Islet of Langerhans (tissue), 1 donor: ENCODE data around the gene CTAGE8.
"Not testable (repeated sequence)": the region's sequence is repeated elsewhere in the genome, so short reads cannot be mapped to it uniquely, and the experiment has no call there.

Experiments used
- FAIRE-seq: peaks from one replicate; lab custom pipeline; 2011; peaks lifted over from hg19 to GRCh38; lab: Jason Lieb, UNC

Gene CTAGE8, protein sequence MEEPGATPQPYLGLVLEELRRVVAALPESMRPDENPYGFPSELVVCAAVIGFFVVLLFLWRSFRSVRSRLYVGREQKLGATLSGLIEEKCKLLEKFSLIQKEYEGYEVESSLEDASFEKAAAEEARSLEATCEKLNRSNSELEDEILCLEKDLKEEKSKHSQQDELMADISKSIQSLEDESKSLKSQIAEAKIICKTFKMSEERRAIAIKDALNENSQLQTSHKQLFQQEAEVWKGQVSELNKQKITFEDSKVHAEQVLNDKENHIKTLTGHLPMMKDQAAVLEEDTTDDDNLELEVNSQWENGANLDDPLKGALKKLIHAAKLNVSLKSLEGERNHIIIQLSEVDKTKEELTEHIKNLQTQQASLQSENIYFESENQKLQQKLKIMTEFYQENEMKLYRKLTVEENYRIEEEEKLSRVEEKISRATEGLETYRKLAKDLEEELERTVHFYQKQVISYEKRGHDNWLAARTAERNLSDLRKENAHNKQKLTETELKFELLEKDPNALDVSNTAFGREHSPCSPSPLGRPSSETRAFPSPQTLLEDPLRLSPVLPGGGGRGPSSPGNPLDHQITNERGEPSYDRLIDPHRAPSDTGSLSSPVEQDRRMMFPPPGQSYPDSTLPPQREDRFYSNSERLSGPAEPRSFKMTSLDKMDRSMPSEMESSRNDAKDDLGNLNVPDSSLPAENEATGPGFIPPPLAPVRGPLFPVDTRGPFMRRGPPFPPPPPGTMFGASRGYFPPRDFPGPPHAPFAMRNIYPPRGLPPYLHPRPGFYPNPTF

DNA sequence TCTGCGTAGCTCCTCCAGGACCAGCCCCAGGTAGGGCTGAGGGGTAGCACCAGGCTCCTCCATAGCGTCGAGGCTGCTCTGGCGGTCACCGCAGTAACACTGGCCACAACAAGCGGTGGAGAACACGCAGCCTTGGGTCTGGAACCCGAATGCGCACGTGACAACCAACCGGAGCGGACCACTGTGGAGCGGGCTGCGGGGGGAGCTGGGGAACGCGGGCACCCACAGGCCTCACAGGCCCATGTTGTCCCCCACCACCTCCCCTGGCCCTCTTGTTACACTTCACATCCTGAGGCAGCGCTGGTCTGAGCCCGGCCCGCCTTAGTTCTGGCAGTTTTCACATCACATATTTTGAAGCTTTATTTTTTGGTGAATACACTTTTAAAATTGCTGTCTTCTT lies at the start of gene CTAGE8:
Gene CTAGE8 (minus strand): TSS at position 101 of the 400 bp plus-strand sequence. CDS start 38 bp downstream, at position 63.
- not testable (repeated sequence) for FAIRE-seq

DNA sequence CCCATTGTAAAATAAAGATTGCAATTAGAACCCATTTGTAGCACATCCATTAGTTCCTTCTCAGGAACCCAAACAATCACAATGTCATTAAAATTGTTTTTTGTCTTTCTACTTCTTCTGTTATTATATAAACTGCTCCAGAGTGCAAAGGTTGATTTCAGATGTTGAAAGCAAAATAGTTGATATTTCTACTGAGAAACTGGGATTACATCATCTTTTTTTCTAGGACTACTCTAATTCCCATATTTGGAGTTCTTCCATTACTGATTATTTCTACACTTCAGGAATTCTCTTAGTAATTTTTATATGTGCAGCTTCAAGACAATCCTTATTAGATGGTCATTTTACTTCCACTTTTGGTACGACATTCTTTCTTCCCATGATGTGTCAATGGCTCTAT lies 48.4 kb upstream of the CTAGE8 start:
- not testable (repeated sequence) for FAIRE-seq

DNA sequence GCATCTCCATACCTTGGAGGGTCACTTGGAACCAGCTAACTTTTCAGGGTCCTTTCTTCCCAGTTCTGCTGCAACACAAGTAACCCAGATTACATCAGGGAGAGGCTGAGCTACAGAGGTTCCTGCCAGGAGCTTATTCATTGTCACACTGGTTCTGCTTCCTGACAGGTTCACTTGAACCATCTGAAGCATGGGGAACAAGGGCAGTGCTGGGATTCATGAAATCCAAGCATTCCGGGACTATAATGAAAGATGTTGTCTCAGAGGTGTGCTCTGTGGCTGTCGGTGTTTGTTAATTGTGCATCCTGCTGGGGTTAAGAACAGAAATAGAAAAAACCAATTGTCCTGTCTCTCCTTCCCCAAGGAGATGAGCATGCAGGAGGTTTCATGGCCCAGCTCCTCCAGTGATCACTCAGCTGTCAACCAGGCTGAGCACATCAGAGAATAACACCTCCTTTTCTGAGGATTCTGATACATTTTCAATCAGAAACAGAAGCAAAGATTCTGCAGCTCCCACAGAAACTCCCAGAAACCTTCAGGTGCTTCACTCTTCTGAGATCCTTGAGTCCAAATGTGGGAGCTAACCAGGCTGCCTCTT lies 42.9 kb upstream of the CTAGE8 start, which contains the start of gene OR2A1:
Gene OR2A1 (plus strand): TSS at position 548 of the 598 bp plus-strand sequence. CDS start 5,706 bp downstream, outside the sequence.
- not testable (repeated sequence) for FAIRE-seq

DNA sequence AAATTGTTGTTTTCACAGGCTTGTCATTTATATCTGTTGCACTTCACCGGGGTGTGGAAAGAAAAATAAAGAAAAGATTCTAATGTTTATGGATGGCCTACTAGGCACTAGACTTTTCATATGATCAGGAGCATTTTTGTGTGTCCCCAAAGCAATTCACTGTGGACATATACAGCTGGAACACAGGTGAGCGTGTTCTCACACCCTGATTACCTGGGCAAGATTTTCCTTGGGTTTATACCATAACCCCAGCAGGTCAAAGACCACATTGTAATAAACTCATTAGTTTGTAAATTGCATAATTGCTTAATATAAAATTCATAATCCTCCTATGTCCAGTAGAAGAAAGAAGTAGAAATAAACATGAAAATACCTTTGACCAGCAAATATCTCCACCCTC lies 42.1 kb upstream of the CTAGE8 start:
- FAIRE-seq: not testable (repeated sequence)

DNA sequence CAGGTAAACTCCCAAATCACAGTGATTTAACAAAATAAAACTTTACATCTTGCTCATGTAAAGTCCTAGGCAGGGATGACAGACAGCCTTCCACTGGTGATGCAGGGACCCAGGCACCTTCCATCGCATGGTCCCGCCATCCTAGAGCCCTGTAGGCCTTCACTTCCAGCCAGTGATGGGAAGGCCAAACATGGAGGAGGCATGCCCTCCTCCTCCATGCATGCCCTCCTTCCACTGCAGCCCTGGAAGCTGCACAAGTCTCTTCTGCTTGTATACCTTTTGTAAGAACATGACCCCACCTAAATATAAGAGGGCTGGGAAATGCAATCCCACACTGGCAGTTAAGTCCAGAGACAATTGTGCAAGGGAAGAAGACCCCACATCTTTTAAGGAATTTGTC lies 40.6 kb upstream of the CTAGE8 start:
- not testable (repeated sequence) for FAIRE-seq

DNA sequence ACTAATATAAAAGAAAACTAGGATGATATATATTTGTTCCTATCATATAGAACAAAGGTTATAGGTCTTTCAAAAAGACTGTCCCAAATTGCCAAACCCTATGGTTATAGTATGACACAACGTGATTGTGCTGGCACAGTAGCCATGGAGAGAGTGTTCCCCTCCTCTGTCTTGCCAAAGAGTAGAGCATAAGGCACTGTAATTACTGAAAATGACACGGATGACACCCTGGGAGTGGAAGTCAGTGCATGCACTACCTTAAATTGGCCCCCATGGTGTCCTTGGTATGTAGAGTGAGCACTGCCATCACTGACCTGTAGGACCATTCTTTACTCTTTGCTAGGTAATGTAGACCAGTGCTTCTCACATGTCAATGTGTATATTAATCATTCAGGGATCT lies 36.1 kb upstream of the CTAGE8 start:
- FAIRE-seq: not testable (repeated sequence)

DNA sequence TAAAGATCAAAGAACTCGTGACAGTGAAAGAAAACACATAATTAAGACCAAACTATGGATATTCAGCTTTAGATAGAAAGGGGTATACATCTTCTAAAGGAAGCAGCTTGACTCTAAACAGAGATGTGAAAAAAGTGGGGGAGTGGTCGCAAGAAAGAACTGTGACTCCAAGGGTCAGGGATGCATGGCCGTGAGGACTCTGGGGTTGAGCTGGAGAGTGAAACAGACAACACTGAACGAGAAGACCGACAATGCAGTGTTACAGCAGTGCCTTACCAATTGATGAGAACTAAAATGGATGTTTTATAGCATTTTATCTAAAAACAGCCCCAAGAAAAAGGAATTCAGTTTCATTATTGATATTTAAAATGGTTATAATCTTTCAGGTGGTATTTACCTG lies 34.5 kb upstream of the CTAGE8 start:
- FAIRE-seq: not testable (repeated sequence)

DNA sequence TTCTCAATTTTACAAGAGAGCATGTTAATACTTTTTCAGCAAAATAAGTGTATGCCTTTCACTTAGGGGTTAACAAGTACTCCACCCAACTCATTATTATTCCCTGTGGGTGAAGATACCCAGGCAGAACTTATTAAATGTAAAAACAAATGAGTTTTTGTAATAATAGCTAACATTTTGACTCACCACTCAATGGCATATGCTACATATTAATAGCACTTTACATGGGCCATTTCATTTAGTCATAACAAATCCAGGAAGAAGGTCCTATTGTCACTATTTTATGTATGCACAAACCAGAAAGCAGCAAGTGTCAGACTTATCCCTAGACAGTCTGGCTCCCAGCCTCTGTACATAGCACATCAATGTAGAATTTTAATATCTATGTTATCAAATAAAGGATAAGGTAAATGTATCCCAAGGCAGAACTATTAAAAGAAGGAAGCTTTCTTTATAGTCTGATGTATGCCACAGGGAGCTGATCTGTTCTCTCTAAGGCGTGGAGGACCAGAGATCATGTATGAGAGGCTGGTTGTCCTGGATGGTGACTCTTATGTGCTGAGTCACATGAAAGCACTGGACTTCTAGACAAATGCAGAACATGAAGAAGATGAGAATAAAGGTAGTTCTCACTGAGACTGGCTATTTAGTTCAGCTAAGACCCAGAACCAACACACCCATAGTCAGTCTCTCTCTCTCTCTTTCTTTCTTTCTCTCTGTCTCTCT lies 33.7 kb upstream of the CTAGE8 start:
- FAIRE-seq: not testable (repeated sequence)

DNA sequence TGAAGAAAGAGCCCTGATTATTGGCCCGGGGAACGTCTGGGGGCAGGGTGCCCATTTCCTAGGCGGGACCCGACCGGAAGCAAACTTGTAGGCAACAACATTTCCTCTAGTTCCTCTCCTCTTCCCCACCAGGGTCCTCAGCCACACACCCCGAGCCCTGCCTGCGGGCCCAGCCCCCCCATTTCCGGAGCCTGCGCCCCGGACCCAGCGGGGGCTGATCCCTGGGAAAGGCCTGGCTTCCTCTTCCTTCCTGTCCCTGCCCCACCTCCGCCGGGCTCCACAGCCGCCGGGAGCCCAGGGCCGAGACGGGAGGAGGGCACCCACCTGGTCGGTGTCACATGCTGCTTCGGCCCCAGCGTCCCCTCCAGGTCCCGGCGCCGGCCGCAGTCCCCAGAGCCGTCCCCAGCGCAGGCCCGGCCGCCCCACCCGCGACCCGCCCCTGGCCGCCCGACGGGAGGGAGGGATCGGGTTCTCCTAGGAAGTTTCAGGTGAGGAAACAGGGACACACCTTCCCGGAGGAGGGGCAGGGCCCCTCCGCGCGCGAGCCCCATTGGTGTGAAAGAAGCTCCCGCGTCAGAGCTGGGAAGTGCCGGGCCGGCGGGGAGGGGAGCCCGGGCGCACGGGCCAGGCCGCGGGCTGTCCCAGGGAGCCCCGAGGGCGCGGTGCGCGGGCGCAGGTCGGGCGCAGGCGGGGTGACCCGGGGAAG lies 24.9 kb upstream of the CTAGE8 start:
- FAIRE-seq: not testable (repeated sequence)

DNA sequence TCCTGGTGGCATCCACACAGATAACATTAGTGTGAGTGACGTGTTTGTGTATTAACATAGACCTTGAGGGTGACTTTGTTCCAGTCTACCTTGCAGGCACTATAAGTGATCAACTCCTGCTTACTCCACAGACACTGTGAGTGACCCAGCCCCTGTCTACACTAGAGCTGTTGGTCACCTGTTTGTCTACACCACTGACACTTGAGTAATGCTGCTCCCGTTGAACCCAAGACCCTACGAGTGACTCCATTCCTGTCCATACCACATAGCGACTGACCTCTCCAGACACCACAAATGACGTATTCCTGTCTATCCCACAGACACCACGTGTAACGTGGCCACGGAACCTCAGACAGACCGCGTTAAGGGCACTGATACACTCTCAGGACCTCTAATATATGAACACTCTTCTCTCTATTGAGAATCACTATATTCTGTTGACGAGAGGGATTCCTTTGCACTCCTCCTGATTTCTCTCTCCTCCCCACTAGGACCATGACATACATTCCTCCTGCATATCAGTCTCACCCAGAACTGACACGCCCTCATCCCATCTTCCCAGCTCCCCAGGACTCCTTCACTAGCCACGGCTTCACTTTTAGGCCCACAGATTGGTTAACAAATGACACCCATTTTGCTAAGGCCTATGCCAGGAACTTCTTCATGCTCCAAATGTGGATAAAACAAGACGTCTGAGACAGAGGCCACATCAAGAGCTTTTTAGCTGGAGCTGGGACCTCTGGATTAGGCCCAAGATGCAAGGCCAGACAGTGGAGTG lies 23.5 kb upstream of the CTAGE8 start:
- FAIRE-seq: not testable (repeated sequence)

DNA sequence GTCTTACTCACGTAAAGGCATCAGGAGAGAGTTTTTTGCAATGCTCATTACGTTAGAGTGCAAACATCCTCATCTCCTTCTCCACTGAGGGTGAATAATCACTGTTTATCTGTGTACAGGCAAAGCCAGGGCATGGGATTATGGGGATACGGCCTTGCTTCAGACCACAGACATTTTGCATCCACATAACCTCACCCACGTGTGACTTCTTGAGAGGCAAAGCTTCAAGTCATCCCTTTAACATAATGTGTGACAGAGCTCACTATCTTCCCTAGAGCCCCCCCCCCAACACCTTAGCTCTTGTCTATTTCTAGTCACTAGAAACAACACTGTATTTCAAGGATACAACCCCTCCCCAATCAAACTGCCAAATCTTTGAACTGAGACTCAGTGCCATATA lies 22.5 kb upstream of the CTAGE8 start:
- not testable (repeated sequence) for FAIRE-seq

DNA sequence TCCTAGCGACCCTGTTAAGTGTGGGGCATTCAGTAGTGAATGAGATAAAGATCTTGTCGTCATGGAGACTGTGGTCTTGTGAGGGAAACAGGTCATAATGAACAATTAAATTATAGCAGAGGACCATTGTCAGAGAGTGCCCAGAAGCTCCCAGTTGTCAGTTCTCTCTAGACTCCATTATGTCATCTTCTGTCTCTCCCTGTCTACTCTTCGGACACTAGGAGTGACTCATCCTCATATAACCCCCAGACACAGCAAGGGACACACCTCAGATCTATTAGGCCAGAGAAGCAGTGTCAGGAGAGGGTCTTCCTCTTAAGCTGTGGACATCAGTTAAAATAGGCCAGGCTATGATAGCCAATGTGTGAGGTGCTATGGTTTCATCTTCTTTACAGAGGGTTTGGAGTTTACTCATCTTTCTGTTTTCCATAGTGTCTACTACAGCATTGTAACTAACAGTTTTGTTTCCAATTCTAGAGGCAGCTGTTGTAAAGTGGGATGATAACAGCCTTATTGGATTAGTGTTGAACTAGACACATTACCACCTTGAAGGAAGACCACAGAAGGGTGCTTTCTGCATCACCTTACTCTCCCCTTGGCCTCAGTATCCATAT lies 18.2 kb upstream of the CTAGE8 start:
- FAIRE-seq: not testable (repeated sequence)

DNA sequence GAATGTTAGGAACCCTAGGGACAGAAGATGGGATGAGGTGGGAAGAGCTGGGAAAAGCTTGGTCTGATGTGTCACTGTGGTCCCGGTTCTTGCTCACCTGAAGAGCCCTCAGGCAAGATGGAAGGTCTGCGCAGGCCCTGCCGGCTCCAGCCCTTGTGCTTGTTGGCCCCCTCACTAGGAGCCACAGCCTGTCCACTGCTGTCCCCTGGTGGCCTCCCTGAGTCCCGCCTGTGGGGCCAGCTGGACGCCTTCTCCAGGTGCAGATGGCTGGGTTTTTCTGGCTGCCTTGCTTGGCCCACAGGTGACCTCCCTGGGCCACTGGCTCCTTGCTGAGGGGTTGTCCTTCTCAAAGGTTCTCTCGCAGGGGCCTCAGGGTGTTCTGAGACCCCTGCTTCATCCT lies 14.6 kb upstream of the CTAGE8 start:
- FAIRE-seq: not testable (repeated sequence)

DNA sequence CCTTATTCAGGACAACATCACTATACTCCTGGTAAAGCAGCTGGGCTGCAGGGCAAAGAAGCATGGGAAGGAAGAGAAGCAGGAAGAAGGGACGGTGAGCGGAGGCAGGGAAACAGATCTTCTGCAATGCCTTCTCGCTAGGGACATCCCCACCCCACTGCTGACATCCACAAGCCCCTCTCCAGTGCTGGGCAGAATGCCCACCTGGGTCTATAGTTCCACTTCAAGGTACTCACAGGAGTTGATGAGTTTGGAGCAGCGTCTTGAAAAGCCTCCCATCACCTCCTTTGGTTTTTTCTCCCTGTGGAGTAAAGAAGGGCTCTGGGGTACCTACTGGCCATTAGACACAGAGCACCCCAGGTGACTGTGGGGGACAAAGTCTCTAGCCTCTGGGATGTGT lies 13.4 kb upstream of the CTAGE8 start:
- not testable (repeated sequence) for FAIRE-seq

DNA sequence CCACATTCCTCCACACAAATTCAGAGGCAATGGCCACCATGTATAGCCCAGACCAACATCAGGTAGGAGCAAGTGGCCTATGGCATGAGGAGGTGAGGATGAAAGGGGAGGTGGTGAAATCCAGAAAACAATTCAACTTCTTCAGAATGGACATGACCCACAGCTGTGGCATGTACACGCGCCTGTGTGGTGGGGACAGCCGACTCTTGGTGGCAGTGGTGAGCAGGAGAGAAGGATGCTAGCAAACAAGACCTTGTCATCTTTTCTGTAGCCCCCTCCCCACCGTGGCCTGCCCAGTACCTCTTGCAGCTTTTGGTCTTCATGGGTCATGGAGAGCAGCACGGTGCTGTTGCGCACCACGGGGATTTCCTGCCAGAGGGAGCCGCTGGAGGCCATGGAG lies 12.9 kb upstream of the CTAGE8 start:
- FAIRE-seq: not testable (repeated sequence)

DNA sequence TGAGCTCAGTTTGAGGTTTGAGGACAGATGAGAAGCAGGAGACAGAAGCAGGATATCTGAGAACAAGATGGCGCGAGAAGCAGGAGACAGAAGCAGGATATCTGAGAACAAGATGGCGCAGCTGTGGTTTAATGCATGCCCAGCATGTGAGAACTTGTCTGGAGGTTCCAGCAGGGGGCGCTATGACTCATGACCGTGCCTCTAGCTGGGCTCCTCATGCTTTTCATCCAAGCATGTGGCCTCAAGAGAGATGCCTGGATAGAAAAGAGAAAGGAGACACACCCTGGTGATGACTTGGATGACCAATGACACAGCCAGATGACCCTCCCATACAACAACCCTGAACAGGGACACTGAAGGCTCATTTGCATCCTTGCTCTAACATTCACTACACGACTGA lies 10.9 kb upstream of the CTAGE8 start:
- not testable (repeated sequence) for FAIRE-seq

DNA sequence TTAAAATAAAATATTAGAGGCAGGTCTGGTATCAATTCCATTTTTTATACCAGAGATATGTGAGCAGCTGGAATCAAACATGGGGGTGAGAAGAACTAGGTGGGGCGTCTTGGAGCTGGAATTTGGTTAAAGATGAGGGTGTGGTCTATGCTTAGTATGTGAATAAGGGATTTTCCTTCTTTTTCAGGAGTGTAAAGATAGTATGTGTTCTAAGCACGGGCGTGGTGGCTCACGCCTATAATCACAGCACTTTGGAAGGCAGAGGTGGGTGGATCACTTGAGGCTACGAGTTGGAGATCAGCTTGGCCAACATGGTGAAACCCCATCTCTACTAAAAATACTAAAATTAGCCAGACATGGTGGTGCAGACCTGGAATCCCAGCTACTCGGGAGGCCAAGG lies 6.2 kb upstream of the CTAGE8 start:
- FAIRE-seq: not testable (repeated sequence)

DNA sequence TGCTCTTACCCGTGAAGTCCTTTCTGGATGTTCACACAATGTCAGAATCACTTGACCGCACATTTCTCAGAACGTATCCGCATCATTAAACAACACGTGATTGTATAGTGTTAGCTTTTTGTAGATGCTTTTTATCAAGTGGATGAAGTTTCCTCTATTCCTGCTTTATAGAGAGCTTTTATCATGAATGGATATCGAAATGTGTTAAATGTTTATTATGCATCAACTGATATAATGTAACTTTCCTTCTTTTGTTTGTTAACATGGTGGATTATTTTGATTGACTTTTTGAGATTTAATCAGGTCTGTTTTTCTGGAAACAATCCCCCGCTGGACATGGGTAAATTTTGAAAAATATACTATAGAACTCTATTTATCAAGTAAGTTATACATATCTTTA lies 4.4 kb downstream of the CTAGE8 start, which contains the start of gene OR2A7:
Gene OR2A7 (minus strand): TSS at position 101 of the 400 bp plus-strand sequence. CDS start 5,164 bp downstream, outside the sequence.
- FAIRE-seq: not testable (repeated sequence)

DNA sequence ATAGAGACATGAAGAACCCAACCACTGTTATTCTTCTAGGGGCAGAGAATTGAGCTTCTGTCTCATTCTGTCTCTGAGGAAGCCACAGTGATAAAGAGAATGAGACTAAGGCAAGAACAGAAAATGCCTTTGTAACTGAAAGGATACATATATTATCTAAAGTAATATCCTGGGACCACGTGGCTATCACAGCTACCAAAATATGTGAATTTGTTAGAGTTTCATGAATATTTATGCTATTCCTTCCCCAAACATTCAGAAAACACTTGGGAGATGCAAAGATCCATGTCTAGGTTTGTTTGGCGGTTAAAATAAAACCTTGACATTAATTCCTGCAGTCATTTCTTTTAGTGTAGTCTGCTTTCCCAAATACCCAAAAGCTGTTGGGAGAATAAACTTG lies 7.0 kb downstream of the CTAGE8 start:
- not testable (repeated sequence) for FAIRE-seq

DNA sequence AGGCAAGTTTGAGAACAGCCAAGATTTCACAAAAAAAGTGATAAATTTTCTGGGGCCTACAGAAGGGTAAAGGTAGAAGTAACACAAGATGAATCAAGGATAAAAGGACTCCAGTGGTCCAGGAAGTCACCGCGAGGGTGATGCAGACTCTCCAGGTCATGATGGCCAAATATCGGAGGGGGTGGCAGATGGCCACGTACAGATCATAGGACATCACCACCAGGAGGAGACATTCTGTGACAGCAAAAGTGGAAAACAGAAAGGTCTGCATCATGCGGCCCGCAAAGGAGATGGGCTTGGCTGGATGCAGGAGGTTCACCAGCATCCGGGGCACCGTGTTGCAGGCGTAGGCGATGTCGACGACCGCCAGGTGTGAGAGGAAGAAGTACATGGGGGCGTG lies 10.0 kb downstream of the CTAGE8 start:
- not testable (repeated sequence) for FAIRE-seq
